Right renal pelvis (tissue), 4 donors: ENCODE data around the gene SLC17A2. TPM values are rescaled to one million over a fixed set of nuclear protein-coding genes. Genes with fewer than 3 reads are reported as not detected.

ENCODE experiments used
- DNase-seq, 4 donors: peaks; one replicate each; pipeline ENCODE4 v3.0.0-alpha.2; 2013; ENCODE audit warnings: low read depth in 4 of 4, low spot score in 3 of 4, missing footprints in 1 of 4
- polyA plus RNA-seq, 4 donors: library from polyadenylated mRNA; unstranded; fragments of 120-200 nt; gene quantifications; one replicate each; pipeline ENCODE4 v1.2.1, GENCODE V29; 2013; ENCODE audit not compliant: insufficient read length in 4 of 4

The SLC17A2 gene
- polyA plus RNA-seq, 4 donors: 0.46 to 0.80 (median 0.58) TPM

DNA sequence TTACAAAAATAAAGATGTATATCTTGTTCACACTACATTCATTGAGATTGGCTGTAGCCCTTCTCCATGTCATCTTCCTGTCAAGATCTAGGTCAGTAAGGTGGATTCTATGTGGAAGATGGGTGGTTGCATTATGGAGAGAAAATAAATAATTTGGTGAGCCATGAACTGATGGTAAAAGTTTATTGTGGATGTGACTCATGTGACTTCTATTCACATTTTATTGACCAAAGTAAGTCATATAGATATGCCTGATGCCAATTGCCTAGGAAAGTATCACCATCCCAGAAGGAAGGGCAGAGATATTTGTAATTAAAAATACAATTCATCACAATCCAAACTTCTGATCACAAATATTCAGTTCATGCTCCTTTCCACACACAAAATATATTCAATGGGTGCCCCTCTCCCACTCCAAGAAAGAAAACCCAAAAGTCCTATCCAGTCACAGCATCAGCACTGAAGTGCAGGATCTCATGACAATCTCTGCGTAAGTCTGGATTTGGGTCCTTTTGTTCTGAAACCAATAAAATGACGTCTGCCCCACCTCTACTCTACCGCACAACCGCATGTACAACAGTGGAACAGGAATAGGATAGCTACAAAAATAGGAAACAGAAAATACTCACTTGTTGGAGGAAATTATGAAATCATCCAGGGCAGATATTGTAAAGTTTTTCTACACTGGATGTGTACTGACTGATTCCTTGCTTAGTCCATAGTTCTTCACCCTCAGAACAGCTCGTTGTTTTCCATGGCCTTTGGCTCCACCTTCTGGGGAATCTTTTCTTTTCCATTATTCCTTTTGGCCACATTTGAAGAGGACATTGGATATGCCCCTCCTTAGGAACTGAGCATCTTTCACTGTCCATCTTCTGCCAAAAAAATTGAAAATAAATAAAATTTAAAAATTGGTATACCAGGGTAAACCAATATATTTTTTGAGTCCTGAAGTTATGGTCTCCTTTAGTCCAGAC, 40.3 kb downstream of the SLC17A2 start:
- peak in 3 of 4 donors; percentile 33 to 50 (median 47) for DNase-seq

DNA sequence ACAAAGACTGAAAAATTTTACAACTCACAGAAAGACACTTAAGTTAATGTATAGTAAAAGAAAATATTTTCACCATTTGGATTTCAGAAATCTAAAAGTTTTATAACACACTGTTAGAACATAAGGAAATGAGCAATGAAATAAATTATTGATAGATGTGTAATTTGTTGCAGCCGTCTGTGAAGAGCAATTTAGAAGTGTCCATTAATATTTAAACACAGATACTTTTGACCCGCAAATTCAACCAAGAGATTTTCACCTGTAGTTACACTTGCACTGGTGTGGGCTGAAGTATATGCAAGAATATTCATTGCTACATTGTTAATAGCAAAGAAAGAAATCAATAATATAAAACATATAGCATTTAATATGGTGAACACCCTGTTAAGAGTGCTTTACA, 41.9 kb downstream of the SLC17A2 start:
- DNase-seq: no peak

DNA sequence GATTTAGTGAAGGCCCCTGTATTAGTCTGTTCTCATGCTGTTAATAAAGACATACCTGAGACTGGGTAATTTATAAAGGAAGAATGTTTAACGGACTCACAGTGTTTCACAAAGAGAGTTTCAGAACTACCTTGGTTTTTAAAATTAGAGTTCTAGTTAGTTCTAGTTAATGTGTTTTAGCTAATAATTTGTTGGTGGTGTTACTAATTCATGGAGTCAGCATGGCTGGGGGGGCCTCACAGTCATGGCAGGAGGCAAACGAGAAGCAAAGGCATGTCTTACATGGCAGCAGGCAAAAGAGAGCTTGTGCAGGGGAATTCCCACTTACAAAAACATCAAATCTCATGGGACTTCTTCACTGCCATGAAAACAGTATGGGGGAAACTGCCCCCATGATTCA, 44.4 kb downstream of the SLC17A2 start:
- no peak for DNase-seq

GRCh38 chr6:25883991-25884390, 46.5 kb downstream of the SLC17A2 start:
- no peak for DNase-seq

- no peak for DNase-seq
Observed at GRCh38 chr6:25883536-25883935, 47.0 kb downstream of the SLC17A2 start.

DNA sequence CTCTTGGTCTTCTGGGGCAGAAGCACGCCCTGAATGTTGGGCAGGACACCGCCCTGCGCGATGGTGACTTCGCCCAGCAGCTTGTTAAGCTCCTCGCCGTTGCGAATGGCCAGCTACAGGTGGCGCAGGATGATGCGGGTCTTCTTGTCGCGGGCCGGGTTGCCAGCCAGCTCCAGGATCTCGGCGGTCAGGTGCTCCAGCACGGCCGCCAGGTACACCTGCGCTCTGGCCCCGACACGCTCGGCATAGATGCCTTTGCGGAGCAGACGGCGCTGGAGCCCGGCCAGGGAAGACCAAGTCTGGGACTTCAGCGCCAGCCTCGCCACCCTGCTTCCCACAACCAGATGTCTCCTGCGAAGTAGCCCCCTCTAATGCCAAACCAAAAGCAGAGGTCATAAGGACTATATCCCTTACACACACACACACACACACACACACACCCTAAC, 48.4 kb downstream of the SLC17A2 start:
- no peak for DNase-seq

DNA sequence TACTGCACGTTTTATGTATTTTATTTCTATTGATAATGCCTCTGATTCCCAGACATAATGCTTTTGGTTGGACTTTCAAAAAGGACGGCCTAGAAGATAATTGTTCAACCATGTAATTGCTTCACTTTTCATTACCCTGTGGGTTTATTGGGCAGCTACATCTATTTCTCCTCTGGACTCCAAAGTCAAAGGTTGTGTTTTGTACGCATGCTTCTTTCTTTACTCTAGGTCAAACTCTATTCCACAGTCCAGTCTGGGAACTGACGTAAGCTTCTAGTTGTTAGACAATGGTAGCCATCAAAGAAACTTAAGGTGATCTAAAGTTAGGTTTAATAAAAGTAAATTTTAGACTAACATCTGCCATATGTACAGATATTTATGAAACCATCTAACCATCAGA, 49.9 kb downstream of the SLC17A2 start:
- no peak for DNase-seq

- DNase-seq: no peak
Observed at GRCh38 chr6:25878721-25879322, 51.7 kb downstream of the SLC17A2 start.

DNA sequence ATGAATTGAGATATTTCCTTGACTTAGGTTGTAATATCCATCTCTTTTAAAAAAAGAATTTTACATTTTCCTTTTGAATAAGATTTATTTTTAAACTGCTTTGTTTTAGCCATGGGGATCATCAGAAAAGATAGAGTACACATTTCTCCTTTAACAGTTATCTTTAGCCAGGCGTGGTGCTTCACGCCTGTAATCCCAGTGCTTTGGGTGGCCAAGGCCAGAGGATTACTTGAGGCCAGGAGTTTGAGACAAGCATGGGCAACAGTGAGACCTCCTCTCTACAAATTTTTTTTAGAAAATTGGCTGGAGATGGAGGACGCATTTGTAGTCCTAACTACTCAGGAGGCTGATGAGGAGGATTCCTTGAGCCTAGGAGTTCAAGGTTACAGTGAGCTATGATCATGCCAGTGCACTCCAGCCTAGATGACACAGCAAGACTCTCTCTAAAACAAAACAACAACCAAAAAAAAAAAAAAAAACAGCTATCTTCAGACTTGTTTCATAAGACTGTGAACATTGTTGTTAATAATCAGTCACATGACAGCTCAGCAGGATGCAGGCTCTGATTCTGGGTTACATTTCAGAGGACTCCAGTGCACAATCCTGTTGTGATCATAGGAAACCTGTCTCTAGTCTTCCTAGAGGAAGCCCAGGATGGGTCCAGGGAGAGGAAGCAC, 54.4 kb downstream of the SLC17A2 start:
- no peak for DNase-seq

DNA sequence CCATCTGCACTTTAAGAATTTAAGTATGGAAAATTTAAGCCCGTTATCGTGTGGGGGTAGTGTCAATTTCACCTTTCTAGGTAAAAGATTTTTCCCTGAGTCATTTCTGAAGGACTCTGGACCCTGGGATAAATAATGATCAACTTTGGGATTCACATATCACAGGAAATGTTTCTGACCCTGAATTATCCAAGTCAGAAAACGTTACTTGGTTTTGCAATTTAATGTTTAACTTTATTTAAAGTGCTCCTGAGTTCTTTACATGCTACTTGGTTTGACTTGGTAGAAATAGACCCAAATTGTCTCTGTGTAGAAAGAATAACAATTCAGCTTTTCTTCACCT, 55.0 kb downstream of the SLC17A2 start:
- DNase-seq: no peak

DNA sequence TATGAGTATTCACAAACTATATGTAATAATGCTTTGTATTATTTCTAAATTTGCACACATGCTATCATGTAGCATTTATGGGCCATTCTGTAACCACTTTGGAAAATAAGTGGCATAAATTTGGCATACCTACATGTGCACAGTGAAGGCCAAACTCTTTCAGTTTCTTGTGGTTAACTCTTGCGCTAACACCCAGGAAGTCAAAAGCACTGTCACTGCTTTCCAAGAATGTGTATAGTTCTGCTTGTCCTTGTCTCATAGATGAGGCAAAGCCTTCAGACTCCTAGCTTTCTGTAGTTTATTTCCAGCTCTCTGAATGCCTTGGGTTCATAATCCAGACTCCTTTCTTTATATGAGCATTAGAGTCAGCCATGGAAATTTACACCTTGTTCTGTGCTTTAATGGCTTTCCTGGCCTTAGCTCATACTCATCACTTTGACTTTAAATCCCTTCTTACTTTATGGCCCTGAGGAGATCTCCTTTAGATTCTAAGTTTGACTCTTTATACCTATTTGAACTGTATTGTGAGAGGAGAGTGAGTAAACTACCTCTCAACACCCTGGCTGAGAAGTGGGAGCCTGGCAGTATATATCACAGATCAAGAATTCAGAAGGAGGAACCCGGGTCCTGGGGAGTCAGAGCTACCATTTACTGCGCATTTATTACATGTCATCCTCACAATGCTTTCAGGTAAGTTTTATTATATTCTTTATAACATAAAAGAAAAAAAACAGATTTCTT, 55.5 kb downstream of the SLC17A2 start:
- no peak for DNase-seq

GRCh38 chr6:25874118-25874517, 56.4 kb downstream of the SLC17A2 start, which contains the start of gene SLC17A3:
Gene SLC17A3 (minus strand): TSS chr6:25874243. CDS start chr6:25868387, 5,856 bp downstream.
- DNase-seq: no peak

GRCh38 chr6:25872814-25873213, 57.7 kb downstream of the SLC17A2 start:
- no peak for DNase-seq

- no peak for DNase-seq
Observed at GRCh38 chr6:25869840-25870239, 60.7 kb downstream of the SLC17A2 start.

DNA sequence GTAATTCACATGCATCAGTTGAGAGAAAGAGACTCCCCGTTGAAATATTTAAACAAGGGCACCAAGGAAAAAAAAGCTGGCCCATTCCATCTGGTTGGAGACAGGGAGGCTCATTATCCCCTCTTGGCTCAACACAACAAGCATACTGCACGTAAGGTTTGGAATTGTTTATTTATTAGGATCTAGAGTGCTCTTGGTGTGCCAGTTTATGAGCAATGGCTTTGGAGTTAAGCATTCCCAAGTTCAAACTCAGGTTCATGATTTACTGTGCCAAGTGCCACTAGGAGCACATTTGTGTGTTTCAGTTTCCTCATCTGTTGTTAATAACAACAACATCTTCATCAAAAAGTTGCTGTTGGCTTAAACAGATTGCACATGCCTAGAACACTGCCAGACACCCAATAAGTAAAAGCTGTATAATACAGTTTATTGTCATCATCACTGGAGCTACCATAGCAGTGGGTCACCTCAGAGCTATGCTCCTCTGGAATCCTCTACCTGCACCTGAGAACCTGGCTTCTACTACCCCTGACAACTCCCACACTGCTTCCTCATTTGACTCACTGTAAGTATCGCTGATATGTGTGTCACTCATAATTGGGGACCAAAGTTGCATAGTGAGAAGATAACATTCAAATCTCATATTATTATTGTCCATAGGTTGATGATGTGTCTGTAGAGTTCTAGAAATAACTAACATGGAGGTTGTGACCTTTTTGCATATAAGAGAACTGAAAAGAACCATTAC, 61.9 kb downstream of the SLC17A2 start:
- DNase-seq: no peak

DNA sequence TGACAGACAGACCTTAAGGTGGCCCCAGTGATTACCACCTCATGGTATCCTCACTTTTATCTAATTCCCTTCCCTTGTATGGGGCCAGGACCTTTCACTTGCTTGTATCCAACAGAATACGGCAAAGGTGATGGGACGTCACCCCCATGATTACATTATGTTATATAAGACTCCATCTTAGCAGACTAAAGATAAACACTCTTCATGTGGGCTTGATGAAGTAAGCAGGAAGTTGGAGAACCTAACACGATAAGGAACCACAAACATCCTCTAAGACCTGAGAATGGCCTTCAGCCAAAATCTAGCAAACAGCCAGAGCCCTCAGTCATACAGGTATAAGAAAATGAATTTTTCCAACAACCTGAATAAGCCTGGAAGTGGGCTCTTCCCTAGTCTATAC, 64.5 kb downstream of the SLC17A2 start:
- no peak for DNase-seq

DNA sequence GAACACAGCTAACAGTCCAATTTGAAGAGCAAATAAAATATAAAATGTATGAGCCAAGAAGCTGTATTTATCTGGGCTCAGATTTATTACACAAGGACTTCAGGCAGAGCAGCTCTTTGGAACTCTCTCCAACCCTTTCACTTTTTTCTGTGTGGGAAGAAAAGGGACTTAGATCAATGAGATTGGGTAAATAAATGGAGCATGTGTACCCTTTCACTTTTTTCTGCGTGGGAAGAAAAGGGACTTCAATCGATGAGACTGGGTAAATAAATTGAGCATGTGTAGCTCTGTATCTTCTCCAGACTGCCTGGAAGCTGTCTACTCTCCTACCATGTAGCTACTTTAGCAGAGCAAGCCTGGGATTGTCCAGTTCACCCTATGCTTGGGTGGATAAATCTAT, 67.1 kb downstream of the SLC17A2 start:
- DNase-seq: no peak
